Upper lobe of left lung (tissue), 6 donors: Measurements from ENCODE around the gene GLIS1. TPM values are rescaled to one million over a fixed set of nuclear protein-coding genes. Genes with fewer than 3 reads are reported as not detected.

ENCODE experiments used
- ATAC-seq, 2 donors: fragments of 200-7000 bp; cut with Tn5 transposase; one replicate each; pipeline ENCODE4 v1.9.1; 2022; ENCODE audit warnings: mild to moderate bottlenecking in 2 of 2, moderate library complexity in 2 of 2; ENCODE audit not compliant: low FRiP score in 2 of 2
- DNase-seq, 2 donors: peaks; one replicate each; pipeline ENCODE4 v3.0.0-alpha.2; 2019 to 2020
- H3K27ac ChIP-seq, 4 donors: fragments of 200-600 bp; sonication (generic); one replicate each; pipeline ENCODE4 v1.5.1; 2016 to 2019
- H3K27me3 ChIP-seq, 4 donors: fragments of 200-600 bp; sonication (generic); one replicate each; pipeline ENCODE4 v1.5.1; 2017 to 2019
- H3K36me3 ChIP-seq, 4 donors: fragments of 200-600 bp; sonication (generic); one replicate each; pipeline ENCODE4 v1.5.1; 2016 to 2019
- H3K4me1 ChIP-seq, 4 donors: fragments of 200-600 bp; sonication (generic); one replicate each; pipeline ENCODE4 v1.5.1; 2018 to 2019
- H3K4me3 ChIP-seq, 4 donors: fragments of 200-600 bp; sonication (generic); one replicate each; pipeline ENCODE4 v1.5.1; 2017 to 2019; ENCODE audit warnings: mild to moderate bottlenecking in 2 of 4, moderate library complexity in 1 of 4
- H3K9me3 ChIP-seq, 4 donors: fragments of 200-600 bp; sonication (generic); one replicate each; pipeline ENCODE4 v1.5.1; 2018 to 2019
- EP300 ChIP-seq, 4 donors: sonication (generic); formaldehyde crosslinking; IDR thresholded peaks; one replicate each; pipeline ENCODE4 v1.5.1; 2017; ENCODE audit warnings: antibody characterized with exemption in 4 of 4, control low read depth in 2 of 4
- POLR2A ChIP-seq, 4 donors: fragments of 450-650 bp; IDR thresholded peaks; one replicate each; pipeline ENCODE4 v1.5.1; 2016 to 2017; ENCODE audit warnings: antibody characterized with exemption in 4 of 4, mild to moderate bottlenecking in 2 of 4
- POLR2AphosphoS5 ChIP-seq, 2 donors: sonication (generic); formaldehyde crosslinking; IDR thresholded peaks; one replicate each; pipeline ENCODE4 v1.5.1; 2017; ENCODE audit warnings: antibody characterized with exemption in 2 of 2
- WGBS, 2 donors: methylation state at CpG; one replicate each; pipeline ENCODE4 v1.1.5; 2017 to 2018; 5-methylcytosine and 5-hydroxymethylcytosine counted together
- total RNA-seq, 6 donors: library from RNA; depleted of rRNA in 4 of 6; stranded (reverse); fragments of >200 nt in 4 of 6; gene quantifications; one replicate each; pipeline versions ENCODE4 v1.1.0 to v1.2.1, GENCODE V29; 2016 to 2021
- TF ChIP-seq, protein P1 (sequence below), 6 experiments: fragments of 450-650 bp in 4 of 6; fragments of 200-600 bp in 2 of 6; sonication (generic) in 2 of 6; IDR thresholded peaks; one replicate each; pipeline ENCODE4 v1.5.1; 2016 to 2019; ENCODE audit warnings: antibody characterized with exemption in 6 of 6
- donor health status: DM: no; HTN: no; CAD: no; lungs with moderate emphysema.
- donor health status: DM: no; HTN: yes; CAD: no; lungs with severe emphysema.

GLIS1 gene
- total RNA-seq, 6 donors from 2014 or later = 0.26 to 1.0 TPM; not detected in 4

DNA sequence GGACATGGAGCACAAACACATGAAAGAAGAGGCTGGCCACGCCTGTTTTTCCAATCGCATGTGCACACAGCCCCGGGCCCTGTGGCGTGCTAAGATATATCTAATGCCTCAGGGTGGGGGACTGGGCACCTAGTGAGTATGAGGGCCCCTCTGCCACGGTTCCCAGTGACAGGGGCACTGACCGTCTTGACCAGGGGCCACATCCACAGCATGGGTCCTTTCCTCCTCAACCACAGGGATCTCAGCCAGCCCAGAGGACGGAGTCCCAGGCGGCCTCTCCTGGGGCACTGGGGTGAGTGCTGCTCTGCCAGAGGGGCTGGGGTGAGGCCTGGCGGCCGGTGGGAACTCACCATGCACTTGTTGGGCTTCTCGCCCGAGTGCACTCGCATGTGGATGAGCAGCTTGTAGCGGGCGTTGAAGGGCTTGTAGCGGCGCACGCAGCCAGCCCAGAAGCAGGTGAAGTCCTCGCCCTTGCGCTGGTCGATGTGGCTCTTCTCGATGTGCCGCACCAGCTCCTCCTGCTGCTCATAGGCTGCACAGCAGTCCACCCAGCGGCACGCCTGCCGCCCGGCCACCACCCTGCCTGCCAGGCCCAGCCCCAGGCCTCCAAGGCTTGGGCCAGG lies 145.1 kb downstream of the GLIS1 start:
- Histone ChIP-seq H3K27ac (no peak overlapping the region), H3K4me3 (no peak overlapping the region), H3K27me3 (no peaks in the 10 kb centered on the region), H3K36me3 (no peaks in the 10 kb centered on the region), H3K9me3 (no peaks in the 10 kb centered on the region), H3K4me1 (peaks cover 0 to 17% (median 5%) of the 10 kb centered on the region in 4 donors)
- ATAC-seq (peak in 1 of 2 donors; percentile 75), DNase-seq (peak; percentile 70 to 86)
- TF ChIP-seq, protein P1, sequence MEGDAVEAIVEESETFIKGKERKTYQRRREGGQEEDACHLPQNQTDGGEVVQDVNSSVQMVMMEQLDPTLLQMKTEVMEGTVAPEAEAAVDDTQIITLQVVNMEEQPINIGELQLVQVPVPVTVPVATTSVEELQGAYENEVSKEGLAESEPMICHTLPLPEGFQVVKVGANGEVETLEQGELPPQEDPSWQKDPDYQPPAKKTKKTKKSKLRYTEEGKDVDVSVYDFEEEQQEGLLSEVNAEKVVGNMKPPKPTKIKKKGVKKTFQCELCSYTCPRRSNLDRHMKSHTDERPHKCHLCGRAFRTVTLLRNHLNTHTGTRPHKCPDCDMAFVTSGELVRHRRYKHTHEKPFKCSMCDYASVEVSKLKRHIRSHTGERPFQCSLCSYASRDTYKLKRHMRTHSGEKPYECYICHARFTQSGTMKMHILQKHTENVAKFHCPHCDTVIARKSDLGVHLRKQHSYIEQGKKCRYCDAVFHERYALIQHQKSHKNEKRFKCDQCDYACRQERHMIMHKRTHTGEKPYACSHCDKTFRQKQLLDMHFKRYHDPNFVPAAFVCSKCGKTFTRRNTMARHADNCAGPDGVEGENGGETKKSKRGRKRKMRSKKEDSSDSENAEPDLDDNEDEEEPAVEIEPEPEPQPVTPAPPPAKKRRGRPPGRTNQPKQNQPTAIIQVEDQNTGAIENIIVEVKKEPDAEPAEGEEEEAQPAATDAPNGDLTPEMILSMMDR (IDR thresholded peaks at IDR 0.05) = peak in 3 of 6 experiments; percentile 67 to 81 (median 77)
- no peak for TF ChIP-seq POLR2AphosphoS5 (IDR thresholded peaks at IDR 0.05)
- WGBS, 2 donors = 61 to 91% methylated on average over 6 to 25 of the region's 27 CpGs

DNA sequence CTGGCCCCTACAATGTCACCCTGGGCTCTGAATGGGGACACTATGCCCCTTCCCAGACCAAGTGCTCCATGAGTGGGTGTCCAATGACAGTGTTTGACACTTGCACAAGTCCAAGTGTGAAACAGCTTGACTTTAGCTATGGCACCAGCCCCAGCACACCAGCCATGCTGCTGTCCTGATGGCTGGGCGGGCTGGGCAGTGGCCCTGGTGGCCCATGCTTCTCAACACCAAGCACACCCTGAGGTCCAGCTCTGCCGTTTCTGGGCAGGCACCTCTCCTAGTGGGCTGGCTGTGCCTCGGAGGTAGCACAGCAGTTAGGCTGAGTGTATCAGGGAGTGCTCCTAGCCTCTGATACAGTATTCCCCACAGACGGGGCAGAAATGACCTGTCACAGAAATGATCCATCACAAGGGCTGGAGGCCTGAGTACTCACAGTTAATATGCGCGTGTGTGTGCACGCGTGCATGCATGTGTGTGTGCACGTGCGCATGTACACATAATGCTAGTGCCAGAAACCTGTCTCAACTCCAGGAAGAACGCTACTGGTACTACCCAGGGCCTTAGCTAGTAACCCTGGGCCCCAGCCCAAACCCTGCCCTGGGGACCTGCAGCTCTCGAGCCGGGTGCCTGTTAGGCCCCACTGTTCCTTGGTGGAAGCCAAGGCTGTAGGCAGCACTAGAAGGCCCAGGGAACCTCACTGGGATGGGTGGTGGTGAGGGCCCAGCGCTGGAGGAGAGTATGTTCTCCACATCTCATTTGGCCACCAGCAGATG lies 145.8 kb downstream of the GLIS1 start:
- ATAC-seq (no peak), DNase-seq (no peak)
- Histone ChIP-seq H3K4me3 (no peak overlapping the region), H3K36me3 (no peaks in the 10 kb centered on the region), H3K9me3 (no peaks in the 10 kb centered on the region), H3K27ac (no peak overlapping the region), H3K27me3 (no peaks in the 10 kb centered on the region), H3K4me1 (peaks cover 0 to 17% (median 5%) of the 10 kb centered on the region in 4 donors)
- TF ChIP-seq, protein P1 (IDR thresholded peaks at IDR 0.05) = peak in 1 of 6 experiments; percentile 2
- no peak for TF ChIP-seq POLR2A (IDR thresholded peaks at IDR 0.05)
- WGBS, 2 donors = 87 to 94% methylated on average over 11 to 13 of the region's 14 CpGs

DNA sequence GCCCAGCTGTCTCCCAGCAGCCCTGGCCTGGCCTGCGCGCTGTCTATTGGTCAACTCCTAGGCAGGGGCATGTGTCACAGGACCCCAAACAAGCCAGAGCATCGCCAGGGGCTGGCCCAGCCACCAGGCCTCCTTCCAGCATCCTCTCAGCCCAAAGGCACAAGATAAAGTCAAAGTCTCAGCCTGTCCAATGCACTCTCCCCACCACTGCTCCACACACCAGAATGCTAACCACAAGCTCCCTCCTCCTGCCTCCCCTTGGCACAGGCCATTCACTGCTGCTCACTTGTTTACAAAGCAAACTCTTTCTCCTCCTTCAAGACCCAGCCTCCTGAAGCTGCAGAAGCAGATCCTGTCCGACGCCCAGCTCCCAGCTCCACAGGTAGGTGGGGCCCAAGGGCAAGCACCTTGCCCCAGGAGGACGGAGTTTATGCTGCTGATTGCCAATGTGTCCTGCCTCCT lies 146.4 kb downstream of the GLIS1 start:
- H3K4me1 ChIP-seq = peaks cover 0 to 17% (median 5%) of the 10 kb centered on the region in 4 donors
- no peak overlapping the region for H3K4me3 ChIP-seq
- H3K36me3 ChIP-seq = no peaks in the 10 kb centered on the region
- peak in 1 of 2 donors; percentile 83 for DNase-seq
- ATAC-seq = peak; percentile 53 to 88
- no peaks in the 10 kb centered on the region for H3K27me3 ChIP-seq
- WGBS, 2 donors = 53 to 63% methylated on average over 4 to 6 of the region's 6 CpGs
- H3K9me3 ChIP-seq = no peaks in the 10 kb centered on the region
- H3K27ac ChIP-seq = no peak overlapping the region
- TF ChIP-seq POLR2A (IDR thresholded peaks at IDR 0.05) (no peak), EP300 (IDR thresholded peaks at IDR 0.05) (no peak), POLR2AphosphoS5 (IDR thresholded peaks at IDR 0.05) (no peak)
- TF ChIP-seq, protein P1 (IDR thresholded peaks at IDR 0.05) = peak in 4 of 6 experiments; percentile 17 to 45 (median 34)

DNA sequence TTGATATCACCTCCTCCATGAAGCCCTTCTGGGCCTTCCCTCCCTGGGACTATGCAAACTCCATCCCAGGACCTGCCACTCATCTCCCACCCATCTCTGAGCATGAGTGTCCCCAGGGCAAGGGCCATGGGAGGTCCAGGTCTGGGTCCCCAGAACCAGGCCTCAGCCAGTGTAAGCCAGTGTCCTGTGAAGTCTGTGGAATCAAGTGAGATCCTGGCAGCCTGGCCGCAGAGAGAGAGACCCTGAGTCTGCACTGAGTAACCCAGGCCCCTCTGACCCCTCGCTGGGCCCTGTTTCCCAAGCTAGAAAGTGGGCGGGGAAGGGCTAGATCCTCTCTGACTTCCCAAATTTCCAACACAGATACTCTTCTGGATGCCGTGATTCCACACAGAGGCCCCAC lies 147.0 kb downstream of the GLIS1 start:
- H3K27ac ChIP-seq = no peak overlapping the region
- 94 to 100% methylated on average over 3 to 4 of the region's 4 CpGs for WGBS, 2 donors
- TF ChIP-seq POLR2AphosphoS5 (IDR thresholded peaks at IDR 0.05) (no peak), POLR2A (IDR thresholded peaks at IDR 0.05) (no peak)
- TF ChIP-seq, protein P1 (IDR thresholded peaks at IDR 0.05) = no peak
- no peaks in the 10 kb centered on the region for H3K36me3 ChIP-seq
- ATAC-seq (no peak), DNase-seq (no peak)
- no peak overlapping the region for H3K4me3 ChIP-seq
- H3K4me1 ChIP-seq = peaks cover 0 to 17% (median 5%) of the 10 kb centered on the region in 4 donors
- H3K27me3 ChIP-seq = no peaks in the 10 kb centered on the region
- H3K9me3 ChIP-seq = no peaks in the 10 kb centered on the region
